WTC11 (cell line): ENCODE data around the gene DERL2.

Experiments
- ATF2 ChIP-seq: sonication (generic); formaldehyde crosslinking; IDR thresholded peaks from 2 replicates; pipeline ENCODE4 v1.8.1; 2022; ENCODE audit warnings: low read depth, missing genetic modification reagents, borderline replicate concordance
- ATF3 ChIP-seq: sonication (generic); formaldehyde crosslinking; conservative IDR thresholded peaks from 2 replicates; pipeline ENCODE4 v1.8.1; 2022; ENCODE audit warnings: mild to moderate bottlenecking, missing genetic modification reagents
- CTCF ChIP-seq: fragments of 200-600 bp; IDR thresholded peaks from 2 replicates; pipeline ENCODE4 v1.8.0; 2022; ENCODE audit warnings: antibody characterized with exemption
- ELF4 ChIP-seq: sonication (generic); formaldehyde crosslinking; IDR thresholded peaks from 2 replicates; pipeline ENCODE4 v1.8.1; 2022; ENCODE audit warnings: low read depth, mild to moderate bottlenecking, moderate library complexity, missing genetic modification reagents
- FOXJ3 ChIP-seq: sonication (generic); formaldehyde crosslinking; IDR thresholded peaks from 2 replicates; pipeline ENCODE4 v1.9.0; 2021; ENCODE audit warnings: missing genetic modification reagents, mild to moderate bottlenecking, borderline replicate concordance
- FOXP4 ChIP-seq: sonication (generic); formaldehyde crosslinking; IDR thresholded peaks from 2 replicates; pipeline ENCODE4 v1.8.0; 2022; ENCODE audit warnings: mild to moderate bottlenecking, missing genetic modification reagents
- IRF2 ChIP-seq: sonication (generic); formaldehyde crosslinking; IDR thresholded peaks from 2 replicates; pipeline ENCODE4 v1.8.0; 2022; ENCODE audit warnings: low read depth, missing genetic modification reagents, borderline replicate concordance
- JUN ChIP-seq: sonication (generic); formaldehyde crosslinking; IDR thresholded peaks from 2 replicates; pipeline ENCODE4 v1.8.0; 2023; ENCODE audit warnings: mild to moderate bottlenecking, missing genetic modification reagents
- MAX ChIP-seq: sonication (generic); formaldehyde crosslinking; IDR thresholded peaks from 2 replicates; pipeline ENCODE4 v1.8.0; 2022; ENCODE audit warnings: mild to moderate bottlenecking, missing genetic modification reagents
- MLX ChIP-seq: sonication (generic); formaldehyde crosslinking; IDR thresholded peaks from 2 replicates; pipeline ENCODE4 v1.8.1; 2023; ENCODE audit warnings: mild to moderate bottlenecking, missing genetic modification reagents, moderate library complexity
- SP1 ChIP-seq: sonication (generic); formaldehyde crosslinking; conservative IDR thresholded peaks from 2 replicates; pipeline ENCODE4 v1.8.1; 2022; ENCODE audit warnings: missing genetic modification reagents
- USF1 ChIP-seq: sonication (generic); formaldehyde crosslinking; IDR thresholded peaks from 2 replicates; pipeline ENCODE4 v1.8.0; 2022; ENCODE audit warnings: mild to moderate bottlenecking, missing genetic modification reagents
- ZNF396 ChIP-seq: fragments of 250-450 bp; sonication (Bioruptor Pico); IDR thresholded peaks from 2 replicates; pipeline ENCODE4 v1.8.0; 2021; ENCODE audit warnings: mild to moderate bottlenecking, moderate library complexity, borderline replicate concordance

GRCh38 chr17:5466295-5466694 lies 19.7 kb downstream of the DERL2 start:
- TF ChIP-seq USF1 (CRISPR knock-in tag) (no peak), SP1 (CRISPR knock-in tag) (no peak), CTCF (no peak), MLX (CRISPR knock-in tag) (no peak), ATF3 (CRISPR knock-in tag) (no peak), ZNF396 (CRISPR knock-in tag) (no peak), MAX (CRISPR knock-in tag) (no peak), IRF2 (CRISPR knock-in tag) (no peak), ATF2 (CRISPR knock-in tag) (no peak), ELF4 (CRISPR knock-in tag) (no peak), FOXP4 (CRISPR knock-in tag) (no peak), JUN (CRISPR knock-in tag) (no peak), FOXJ3 (CRISPR knock-in tag) (no peak)
